ENCODE measurements around the gene UQCRC2. TPM values are rescaled to one million over a fixed set of nuclear protein-coding genes. Genes with fewer than 3 reads are reported as not detected.

UQCRC2 gene
- total RNA-seq, 1 experiment from 2014 or later: 299 TPM

GRCh38 chr16:22027633-22028032 is 74.5 kb downstream of the UQCRC2 start:
- intact Hi-C loops (cut with micrococcal nuclease; ENCODE audit: unreplicated experiment): no loop called here

DNA sequence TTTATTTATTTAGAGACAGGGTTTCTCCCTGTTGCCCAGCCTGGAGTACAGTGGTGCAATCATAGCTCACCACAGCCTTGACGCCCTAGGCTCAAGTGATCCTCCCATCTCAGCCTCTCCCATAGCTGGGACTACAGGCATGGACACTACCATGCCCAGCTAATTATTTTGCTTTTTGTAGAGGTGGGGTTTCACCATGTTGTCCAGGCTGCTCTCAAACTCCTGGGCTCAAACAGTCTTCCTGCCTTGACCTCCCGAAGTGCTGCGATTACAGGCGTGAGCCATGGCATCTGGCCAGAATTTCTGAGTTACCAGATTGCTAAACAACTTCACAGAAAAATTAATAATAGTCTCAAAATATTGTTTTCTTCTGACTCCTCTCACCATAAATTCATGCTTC is 76.5 kb downstream of the UQCRC2 start:
- Histone ChIP-seq H3K36me3 (ENCODE audit: low read depth) (peaks cover 20% of the 10 kb centered on the region), H3K9me2 (ENCODE audit: insufficient read depth) (no peaks in the 10 kb centered on the region), H3K79me2 (ENCODE audit: low read depth) (peaks cover 70% of the 10 kb centered on the region), H3K27me3 (ENCODE audit: insufficient read depth, low read depth) (no peaks in the 10 kb centered on the region), H4K20me1 (ENCODE audit: insufficient read depth) (no peaks in the 10 kb centered on the region), H2AFZ (no peak overlapping the region), H3K4me3 (no peak overlapping the region), H3F3A (ENCODE audit: insufficient read depth, low read depth) (peaks cover 29% of the 10 kb centered on the region), H3K4me2 (no peak overlapping the region), H3K4me1 (replicated peaks; ENCODE audit: insufficient read depth) (peaks cover 64% of the 10 kb centered on the region), H3K27ac (0 out of 2 replicates have a peak overlapping the region, but pooled peaks have one; percentile 16), H3K9me3 (ENCODE audit: insufficient read depth, low read depth) (peaks cover 13% of the 10 kb centered on the region; the same call in 1 of the 2 replicates)
- BruUV-seq (replicated peaks): no TSS peak
- ChIA-PET CTCF (no interaction called here), POLR2A (ENCODE audit: unreplicated experiment) (no interaction called here)
- DNase-seq: no peak
- no peak for TF ChIP-seq EZH2 (IDR thresholded peaks at IDR 0.05; ENCODE audit: low read depth)
- TF ChIP-seq, protein P1, sequence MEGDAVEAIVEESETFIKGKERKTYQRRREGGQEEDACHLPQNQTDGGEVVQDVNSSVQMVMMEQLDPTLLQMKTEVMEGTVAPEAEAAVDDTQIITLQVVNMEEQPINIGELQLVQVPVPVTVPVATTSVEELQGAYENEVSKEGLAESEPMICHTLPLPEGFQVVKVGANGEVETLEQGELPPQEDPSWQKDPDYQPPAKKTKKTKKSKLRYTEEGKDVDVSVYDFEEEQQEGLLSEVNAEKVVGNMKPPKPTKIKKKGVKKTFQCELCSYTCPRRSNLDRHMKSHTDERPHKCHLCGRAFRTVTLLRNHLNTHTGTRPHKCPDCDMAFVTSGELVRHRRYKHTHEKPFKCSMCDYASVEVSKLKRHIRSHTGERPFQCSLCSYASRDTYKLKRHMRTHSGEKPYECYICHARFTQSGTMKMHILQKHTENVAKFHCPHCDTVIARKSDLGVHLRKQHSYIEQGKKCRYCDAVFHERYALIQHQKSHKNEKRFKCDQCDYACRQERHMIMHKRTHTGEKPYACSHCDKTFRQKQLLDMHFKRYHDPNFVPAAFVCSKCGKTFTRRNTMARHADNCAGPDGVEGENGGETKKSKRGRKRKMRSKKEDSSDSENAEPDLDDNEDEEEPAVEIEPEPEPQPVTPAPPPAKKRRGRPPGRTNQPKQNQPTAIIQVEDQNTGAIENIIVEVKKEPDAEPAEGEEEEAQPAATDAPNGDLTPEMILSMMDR (conservative IDR thresholded peaks at IDR 0.05): no peak
- intact Hi-C loops (cut with micrococcal nuclease; ENCODE audit: unreplicated experiment): no loop called here

More at GRCh38 chr16:22027633-22028032, 74.5 kb downstream of the UQCRC2 start:
- ChIA-PET POLR2A (ENCODE audit: unreplicated experiment) (no interaction called here), CTCF (interaction anchor here (0.5 kb wide), 1 partner anchor 19 kb away, joined by 6 read pairs; no protein-coding TSS in a partner anchor)
- no peaks in the 10 kb centered on the region for H3K9me2 ChIP-seq (ENCODE audit: insufficient read depth)
- peaks cover 81% of the 10 kb centered on the region for H3K4me1 ChIP-seq (replicated peaks; ENCODE audit: insufficient read depth)
- peaks cover 83% of the 10 kb centered on the region for H3K79me2 ChIP-seq (ENCODE audit: low read depth)
- H3K36me3 ChIP-seq (ENCODE audit: low read depth): peaks cover 21% of the 10 kb centered on the region
- TF ChIP-seq, protein P1 (conservative IDR thresholded peaks at IDR 0.05): no peak
- TF ChIP-seq EZH2 (IDR thresholded peaks at IDR 0.05; ENCODE audit: low read depth): no peak
- H4K20me1 ChIP-seq (ENCODE audit: insufficient read depth): no peaks in the 10 kb centered on the region
- peak overlapping the region; percentile 95 for H3K27ac ChIP-seq
- DNase-seq: no peak
- peak overlapping the region; percentile 78 for H3K4me2 ChIP-seq
- BruUV-seq (replicated peaks): no TSS peak
- peak overlapping the region; percentile 42; the same call in 1 of the 2 replicates for H3K4me3 ChIP-seq
- H3K27me3 ChIP-seq (ENCODE audit: insufficient read depth, low read depth): no peaks in the 10 kb centered on the region
- peaks cover 32% of the 10 kb centered on the region for H3F3A ChIP-seq (ENCODE audit: insufficient read depth, low read depth)
- H3K9me3 ChIP-seq (ENCODE audit: insufficient read depth, low read depth): peaks cover 13% of the 10 kb centered on the region; the same call in 1 of the 2 replicates
- no peak overlapping the region for H2AFZ ChIP-seq

DNA sequence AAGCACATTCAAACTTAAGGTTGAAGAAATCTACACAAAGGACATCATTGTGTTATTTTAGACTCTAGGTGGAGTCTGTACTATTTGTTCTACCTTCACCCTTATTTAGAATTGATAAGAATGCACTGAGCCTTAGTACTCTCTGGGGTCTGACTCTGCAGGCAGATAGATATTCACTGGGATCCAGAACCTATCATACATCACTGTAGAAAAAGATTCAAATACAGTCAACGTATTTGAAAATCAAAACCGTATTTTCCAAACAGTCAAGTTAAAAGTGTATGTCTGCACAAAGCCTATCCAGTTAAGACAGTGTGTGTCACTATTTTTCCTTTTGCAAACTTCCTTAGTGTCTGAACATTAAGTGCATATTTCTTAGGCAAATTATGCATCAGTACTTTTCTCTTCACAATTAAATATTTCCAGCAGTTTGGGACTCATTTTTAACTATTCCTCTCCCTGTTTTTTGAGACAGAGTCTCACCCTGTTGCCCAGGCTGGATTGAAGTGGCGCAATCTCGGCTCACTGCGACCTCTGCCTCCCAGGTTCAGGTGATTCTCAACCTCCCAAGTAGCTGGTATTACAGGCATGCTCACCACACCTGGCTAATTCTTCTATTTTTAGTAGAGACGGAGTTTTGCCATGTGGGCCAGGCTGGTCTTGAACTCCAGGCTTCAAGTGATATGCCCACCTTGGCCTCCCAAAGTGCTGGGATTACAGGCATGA is 77.1 kb downstream of the UQCRC2 start:
- peaks cover 69% of the 10 kb centered on the region for H3K79me2 ChIP-seq (ENCODE audit: low read depth)
- ChIA-PET POLR2A (ENCODE audit: unreplicated experiment) (interaction anchor here (0.6 kb wide), 1 partner anchor 20 kb away, joined by 23 read pairs; no protein-coding TSS in a partner anchor), CTCF (no interaction called here)
- peaks cover 58% of the 10 kb centered on the region for H3K4me1 ChIP-seq (replicated peaks; ENCODE audit: insufficient read depth)
- H2AFZ ChIP-seq: no peak overlapping the region
- peaks cover 22% of the 10 kb centered on the region for H3F3A ChIP-seq (ENCODE audit: insufficient read depth, low read depth)
- intact Hi-C loops (cut with micrococcal nuclease; ENCODE audit: unreplicated experiment): no loop called here
- peaks cover 13% of the 10 kb centered on the region; the same call in 1 of the 2 replicates for H3K9me3 ChIP-seq (ENCODE audit: insufficient read depth, low read depth)
- 0 out of 2 replicates have a peak overlapping the region, but pooled peaks have one; percentile 16 for H3K27ac ChIP-seq
- no peak for TF ChIP-seq EZH2 (IDR thresholded peaks at IDR 0.05; ENCODE audit: low read depth)
- TF ChIP-seq, protein P1 (conservative IDR thresholded peaks at IDR 0.05): no peak
- H3K4me3 ChIP-seq: no peak overlapping the region
- H3K36me3 ChIP-seq (ENCODE audit: low read depth): peaks cover 20% of the 10 kb centered on the region
- H4K20me1 ChIP-seq (ENCODE audit: insufficient read depth): no peaks in the 10 kb centered on the region
- no TSS peak for BruUV-seq (replicated peaks)
- no peak for DNase-seq
- no peak overlapping the region for H3K4me2 ChIP-seq
- no peaks in the 10 kb centered on the region for H3K27me3 ChIP-seq (ENCODE audit: insufficient read depth, low read depth)
- H3K9me2 ChIP-seq (ENCODE audit: insufficient read depth): no peaks in the 10 kb centered on the region

Data from PC-9 (cell line).